HepG2 (cell line): ENCODE data around the gene SLC17A5. TPM values are rescaled to one million over a fixed set of nuclear protein-coding genes. Genes with fewer than 3 reads are reported as not detected.

ENCODE experiments used
- ATAC-seq: fragments of 200-7000 bp; cut with Tn5 transposase; 3 replicates; pipeline ENCODE4 v1.9.1; 2020; ENCODE audit warnings: mild to moderate bottlenecking, moderate library complexity
- BruUV-seq: library from RNA; stranded (reverse); fragments of 400-500 nt; replicated peaks from 2 replicates; lab custom pipeline; 2021; lab: Mats Ljungman, UMichigan
- CTCF ChIA-PET: fragments of 300-600 bp; formaldehyde crosslinking; extraction: SDS; loops from one replicate; lab custom pipeline; 2021; ENCODE audit warnings: low total read pairs, inconsistent platforms, low intra/inter-chr PET ratio; lab: Yijun Ruan, JAX
- POLR2A ChIA-PET: fragments of 350-600 bp; sonication (Branson Sonifier 250); formaldehyde crosslinking; loops from one replicate; lab custom pipeline; 2020; ENCODE audit warnings: antibody characterized with exemption, inconsistent platforms; lab: Yijun Ruan, JAX
- DNase-seq: peaks from one replicate; pipeline ENCODE4 v3.0.0-alpha.2; 2015; ENCODE audit warnings: low spot score
- FAIRE-seq: peaks from 3 replicates; lab custom pipeline; 2011; peaks lifted over from hg19 to GRCh38; lab: Jason Lieb, UNC
- H2AFZ ChIP-seq: one replicate; pipeline ENCODE4 v1.6.1; 2011; ENCODE audit warnings: low read length, inconsistent platforms
- H3K27ac ChIP-seq: fragments of 300-600 bp; 3 replicates; pipeline ENCODE4 v1.8.0; 2011; ENCODE audit warnings: mixed run types, mild to moderate bottlenecking, mixed read lengths, low read length, inconsistent platforms; ENCODE audit not compliant: insufficient read depth; ENCODE audit errors: extremely low read length
- H3K27me3 ChIP-seq, 2 experiments: fragments of 200-600 bp in 1 of 2; 2 replicates in 1 of 2; 3 replicates in 1 of 2; pipeline versions ENCODE4 v1.6.0 to v1.8.0; 2011; ENCODE audit warnings: low read length in 2 of 2, mild to moderate bottlenecking in 2 of 2, moderate library complexity in 2 of 2, inconsistent platforms in 1 of 2; ENCODE audit not compliant: insufficient read depth in 2 of 2, control insufficient read depth in 1 of 2
- H3K36me3 ChIP-seq, 2 experiments: fragments of 200-600 bp in 1 of 2; replicated peaks in 1 of 2; 2 replicates in 1 of 2; 3 replicates in 1 of 2; pipeline versions ENCODE4 v1.5.1 to v1.8.0; 2011; ENCODE audit warnings: low read length in 2 of 2, inconsistent platforms in 1 of 2; ENCODE audit not compliant: insufficient read depth in 2 of 2, control insufficient read depth in 1 of 2
- H3K4me1 ChIP-seq: 2 replicates; pipeline ENCODE4 v1.5.1; 2012; ENCODE audit warnings: low read length, inconsistent platforms; ENCODE audit not compliant: insufficient read depth
- H3K4me2 ChIP-seq: 2 replicates; pipeline ENCODE4 v1.6.0; 2011; ENCODE audit warnings: low read depth, low read length, inconsistent platforms
- H3K4me3 ChIP-seq, 3 experiments: fragments of 200-600 bp in 1 of 3; sonication (generic), shearing (Covaris generic) in 1 of 3; replicated peaks in 1 of 3; 2 replicates each; pipeline ENCODE4 v1.5.1; 2011 to 2016; ENCODE audit warnings: low read length in 3 of 3, inconsistent platforms in 2 of 3, low read depth in 2 of 3, mild to moderate bottlenecking in 2 of 3, control low read depth in 1 of 3, mixed read lengths in 1 of 3; ENCODE audit not compliant: insufficient read depth in 1 of 3
- H3K79me2 ChIP-seq: one replicate; pipeline ENCODE4 v1.6.1; 2011; ENCODE audit warnings: low read length, inconsistent platforms; ENCODE audit not compliant: insufficient read depth
- H3K9ac ChIP-seq: 2 replicates; pipeline ENCODE4 v1.6.0; 2011; ENCODE audit warnings: mild to moderate bottlenecking, low read depth, low read length, inconsistent platforms; ENCODE audit not compliant: insufficient read depth
- H3K9me3 ChIP-seq: 2 replicates; pipeline ENCODE4 v1.5.1; 2012; ENCODE audit warnings: mild to moderate bottlenecking, low read length
- H4K20me1 ChIP-seq: 2 replicates; pipeline ENCODE4 v1.6.0; 2011; ENCODE audit warnings: inconsistent platforms, mild to moderate bottlenecking, low read length, moderate library complexity; ENCODE audit not compliant: insufficient read depth
- ARID4A ChIP-seq: sonication (generic); formaldehyde crosslinking; IDR thresholded peaks from 2 replicates; pipeline ENCODE4 v1.5.0; 2020; ENCODE audit warnings: mild to moderate bottlenecking, missing genetic modification reagents, borderline replicate concordance
- BRF2 ChIP-seq: sonication (generic); formaldehyde crosslinking; IDR thresholded peaks from 2 replicates; pipeline ENCODE4 v1.8.1; 2022; ENCODE audit warnings: mild to moderate bottlenecking, missing genetic modification reagents
- E2F1 ChIP-seq: sonication (generic); formaldehyde crosslinking; IDR thresholded peaks from 2 replicates; pipeline ENCODE4 v1.5.0; 2020; ENCODE audit warnings: missing genetic modification reagents
- IRF1 ChIP-seq: sonication (generic); formaldehyde crosslinking; IDR thresholded peaks from 2 replicates; pipeline ENCODE4 v1.4.0; 2020; ENCODE audit warnings: low read depth, mild to moderate bottlenecking, missing genetic modification reagents
- KDM5B ChIP-seq: sonication (generic); formaldehyde crosslinking; IDR thresholded peaks from 2 replicates; pipeline ENCODE4 v1.4.0; 2020; ENCODE audit warnings: missing genetic modification reagents, mild to moderate bottlenecking, borderline replicate concordance
- KLF15 ChIP-seq: sonication (generic); formaldehyde crosslinking; IDR thresholded peaks from 2 replicates; pipeline ENCODE4 v1.8.1; 2023; ENCODE audit warnings: borderline replicate concordance, mild to moderate bottlenecking, inconsistent platforms, missing genetic modification reagents, mixed read lengths
- NFKB2 ChIP-seq: sonication (generic); formaldehyde crosslinking; IDR thresholded peaks from 2 replicates; pipeline ENCODE4 v1.4.0; 2020; ENCODE audit warnings: missing genetic modification reagents, borderline replicate concordance
- RERE ChIP-seq: IDR thresholded peaks from 2 replicates; pipeline ENCODE4 v1.6.1; 2016; ENCODE audit warnings: low read depth, missing genetic modification reagents, missing compliant biosample characterization
- SMAD3 ChIP-seq: sonication (generic); formaldehyde crosslinking; IDR thresholded peaks from 2 replicates; pipeline ENCODE4 v1.4.0; 2020; ENCODE audit warnings: missing genetic modification reagents
- ZNF674 ChIP-seq: sonication (generic); formaldehyde crosslinking; IDR thresholded peaks from 2 replicates; pipeline ENCODE4 v1.5.0; 2020; ENCODE audit warnings: low read depth, mild to moderate bottlenecking, missing genetic modification reagents
- WGBS: methylation state at CpG from one replicate; pipeline ENCODE4 v1.1.6; 2017; ENCODE audit warnings: low lambda C conversion rate; 5-methylcytosine and 5-hydroxymethylcytosine counted together
- in situ Hi-C: cut with HindIII; loops from 2 replicates; pipeline ENCODE4 v1.10.0; 2017; ENCODE audit warnings: low pct_unique_long_range_greater_than_20kb; ENCODE audit not compliant: extremely low pct_ligation_motif_present
- intact Hi-C: fragments of 100-400 bp; cut with micrococcal nuclease; formaldehyde crosslinking; loops from one replicate; pipeline ENCODE4 v1.10.0; 2022; ENCODE audit not compliant: unreplicated experiment
- polyA plus RNA-seq, 8 experiments: library from polyadenylated mRNA; depleted of rRNA in 3 of 8; stranded (reverse) in 7 of 8; unstranded in 1 of 8; fragments of >200 nt; fragmentation: Illumina TruSeq in 4 of 8; extraction: Trizol in 4 of 8; gene quantifications; 2 replicates each; pipeline versions ENCODE4 v1.2.1 to v1.2.3, GENCODE V29; 2011 to 2016; ENCODE audit warnings: low read depth in 4 of 8, missing spikeins in 1 of 8, mixed read lengths in 1 of 8; ENCODE audit not compliant: insufficient read depth in 1 of 8
- total RNA-seq, 5 experiments: library from RNA; depleted of rRNA; stranded (reverse); fragments of >200 nt; fragmentation: Illumina TruSeq; extraction: Trizol; gene quantifications; 2 replicates each; pipeline ENCODE4 v1.2.3, GENCODE V29; 2016; ENCODE audit warnings: low read depth in 1 of 5

SLC17A5 gene
- total and polyA plus RNA-seq, 2 of the 13 experiments (the other 11 are each of a cell fraction or from before 2014, with no cell fraction given) = 18.3 to 20.5 TPM

- CTCF ChIA-PET = no interaction called here
- intact Hi-C loops = loop anchor here (5.0 kb wide), 1 partner anchor 48 kb away; no protein-coding TSS in a partner anchor
- no TSS peak for BruUV-seq
- TF ChIP-seq E2F1 (CRISPR knock-in tag) (no peak), KLF15 (CRISPR knock-in tag) (no peak), KDM5B (CRISPR knock-in tag) (no peak), NFKB2 (no peak), IRF1 (CRISPR knock-in tag) (no peak), SMAD3 (no peak), BRF2 (CRISPR knock-in tag) (no peak), ARID4A (CRISPR knock-in tag) (no peak), RERE (CRISPR knock-in tag) (no peak), ZNF674 (no peak)
Observed at GRCh38 chr6:73614802-73615201, 39.0 kb downstream of the SLC17A5 start.

More at GRCh38 chr6:73614802-73615201, 39.0 kb downstream of the SLC17A5 start:
- Histone ChIP-seq H3K9me3 (no peaks in the 10 kb centered on the region), H3K36me3 (peaks cover 1 to 11% of the 10 kb centered on the region in 2 experiments; a peak in 2 of 5 replicates), H3K4me1 (peaks cover 2% of the 10 kb centered on the region), H4K20me1 (no peaks in the 10 kb centered on the region), H3K4me3 (no peak overlapping the region), H3K4me2 (no peak overlapping the region), H3K27ac (no peak overlapping the region), H2AFZ (no peak overlapping the region), H3K9ac (no peak overlapping the region), H3K27me3 (no peaks in the 10 kb centered on the region), H3K79me2 (no peaks in the 10 kb centered on the region)
- FAIRE-seq (no peak), DNase-seq (no peak), ATAC-seq (no peak)
- POLR2A ChIA-PET = no interaction called here
- WGBS = 96% methylated on average over 6 of the region's 6 CpGs
- in situ Hi-C loops = no loop called here
